Muscle layer of duodenum (tissue), 2 donors: ENCODE measurements around the gene ZNF462.

Experiments used
- H3K27ac ChIP-seq: one replicate; pipeline ENCODE4 v1.7.0; 2013; ENCODE audit warnings: mild to moderate bottlenecking, low read length
- H3K27me3 ChIP-seq: one replicate; pipeline ENCODE4 v1.7.0; 2013; ENCODE audit warnings: low read depth, mild to moderate bottlenecking, control low read depth, low read length
- H3K36me3 ChIP-seq, 2 donors: one replicate each; pipeline ENCODE4 v1.7.0; 2013; ENCODE audit warnings: low read length in 2 of 2, control low read depth in 1 of 2, mild to moderate bottlenecking in 1 of 2; ENCODE audit not compliant: insufficient read depth in 2 of 2, control insufficient read depth in 1 of 2
- H3K4me1 ChIP-seq, 2 donors: one replicate each; pipeline ENCODE4 v1.7.0; 2013; ENCODE audit warnings: low read length in 2 of 2, mild to moderate bottlenecking in 2 of 2, control low read depth in 1 of 2, moderate library complexity in 1 of 2; ENCODE audit not compliant: insufficient read depth in 2 of 2, control insufficient read depth in 1 of 2
- H3K4me3 ChIP-seq, 2 donors: one replicate each; pipeline ENCODE4 v1.7.0; 2013; ENCODE audit warnings: low read length in 2 of 2, low read depth in 1 of 2, mild to moderate bottlenecking in 1 of 2
- H3K9me3 ChIP-seq, 2 donors: one replicate each; pipeline ENCODE4 v1.7.0; 2013; ENCODE audit warnings: low read length in 2 of 2, control low read depth in 1 of 2, mild to moderate bottlenecking in 1 of 2; ENCODE audit not compliant: control insufficient read depth in 1 of 2
- donor health status: healthy.

Gene ZNF462

DNA sequence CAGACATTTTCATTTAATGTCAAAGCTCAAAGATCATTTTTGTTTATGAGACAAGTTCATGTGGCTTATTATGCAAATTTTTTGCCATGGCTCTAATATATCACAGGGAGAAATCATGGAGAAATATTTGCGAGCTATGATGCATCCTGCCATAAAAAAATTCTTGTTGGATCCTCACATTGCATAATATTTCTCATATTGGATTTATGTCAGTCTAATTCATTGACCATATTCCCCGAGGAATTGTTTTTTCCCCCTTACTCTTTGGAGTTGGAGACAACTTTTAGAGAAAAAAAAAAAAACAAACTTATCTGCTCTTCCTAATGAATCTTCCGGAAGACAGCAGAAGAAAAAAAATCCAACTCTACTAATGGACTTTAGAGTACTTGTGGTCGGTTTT, 4.3 kb downstream of the ZNF462 start:
- Histone ChIP-seq H3K4me1 (peaks cover 19 to 52% of the 10 kb centered on the region in 2 donors), H3K9me3 (no peaks in the 10 kb centered on the region), H3K4me3 (no peak overlapping the region), H3K27me3 (no peaks in the 10 kb centered on the region), H3K36me3 (no peaks in the 10 kb centered on the region), H3K27ac (no peak overlapping the region)

DNA sequence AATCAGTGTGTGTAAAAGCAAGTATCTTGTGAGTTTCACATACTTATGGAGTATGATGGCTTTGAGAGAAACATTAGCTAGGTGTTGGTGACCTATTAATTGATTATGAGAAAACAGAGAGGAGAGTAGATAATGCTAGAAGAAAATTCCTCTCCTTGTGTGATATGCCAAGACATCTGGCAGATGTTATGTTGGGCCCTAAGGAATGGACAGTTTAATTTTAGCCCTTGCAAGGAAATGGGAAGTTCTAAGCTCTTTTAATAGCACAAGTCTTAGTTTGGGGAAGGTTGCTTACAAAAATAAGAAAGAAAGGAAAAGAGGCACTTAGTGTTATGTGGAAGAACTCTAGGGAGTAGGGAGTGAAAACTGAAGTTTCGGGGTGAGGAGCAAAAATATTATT, 5.1 kb downstream of the ZNF462 start:
- Histone ChIP-seq H3K4me3 (no peak overlapping the region), H3K36me3 (no peaks in the 10 kb centered on the region), H3K27me3 (no peaks in the 10 kb centered on the region), H3K9me3 (no peaks in the 10 kb centered on the region), H3K4me1 (peaks cover 19 to 52% of the 10 kb centered on the region in 2 donors), H3K27ac (peak overlapping the region; percentile 21)

DNA sequence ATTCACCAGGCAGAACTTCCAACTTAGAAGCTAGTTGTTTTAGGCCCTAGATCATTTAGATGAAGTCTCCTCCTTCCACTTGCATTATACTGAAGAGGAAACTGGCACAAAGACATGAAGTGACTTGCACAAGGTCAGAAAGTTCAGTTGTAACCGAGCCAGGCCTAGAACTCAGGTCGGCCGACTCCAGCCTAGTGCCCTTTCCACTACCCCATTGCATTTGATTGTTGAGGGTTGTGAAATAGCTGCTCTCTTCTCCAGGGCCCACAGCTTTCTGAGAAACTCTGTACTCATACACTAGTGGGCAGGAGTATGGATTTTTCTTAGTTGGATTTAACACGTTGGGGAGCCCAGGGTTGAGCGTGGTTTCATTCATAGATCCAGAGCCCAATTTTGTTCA, 5.6 kb downstream of the ZNF462 start:
- Histone ChIP-seq H3K9me3 (no peaks in the 10 kb centered on the region), H3K4me1 (peaks cover 19 to 52% of the 10 kb centered on the region in 2 donors), H3K27ac (no peak overlapping the region), H3K4me3 (no peak overlapping the region), H3K27me3 (no peaks in the 10 kb centered on the region), H3K36me3 (no peaks in the 10 kb centered on the region)

DNA sequence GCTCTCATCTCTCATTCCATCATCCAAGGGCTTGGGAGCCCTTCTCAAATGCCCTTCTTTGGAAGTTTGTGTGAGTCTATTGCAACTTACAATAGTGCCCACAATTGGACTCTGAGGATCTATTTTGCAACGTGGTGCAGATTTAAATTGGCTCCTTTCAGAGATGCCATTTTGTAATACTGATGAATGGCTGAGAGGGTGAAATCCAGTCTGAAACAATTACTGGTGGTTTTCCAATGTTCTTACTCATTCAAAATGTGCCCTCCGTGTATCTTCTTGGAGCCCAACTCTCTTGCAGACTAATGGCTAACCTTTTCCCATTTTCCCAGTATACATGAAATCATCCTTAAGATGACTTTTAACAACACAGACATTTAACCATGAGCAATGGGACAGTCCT, 6.1 kb downstream of the ZNF462 start:
- H3K4me3 ChIP-seq = no peak overlapping the region
- H3K4me1 ChIP-seq = peaks cover 19 to 52% of the 10 kb centered on the region in 2 donors
- no peaks in the 10 kb centered on the region for H3K27me3 ChIP-seq
- H3K36me3 ChIP-seq = no peaks in the 10 kb centered on the region
- no peak overlapping the region for H3K27ac ChIP-seq
- H3K9me3 ChIP-seq = no peaks in the 10 kb centered on the region

DNA sequence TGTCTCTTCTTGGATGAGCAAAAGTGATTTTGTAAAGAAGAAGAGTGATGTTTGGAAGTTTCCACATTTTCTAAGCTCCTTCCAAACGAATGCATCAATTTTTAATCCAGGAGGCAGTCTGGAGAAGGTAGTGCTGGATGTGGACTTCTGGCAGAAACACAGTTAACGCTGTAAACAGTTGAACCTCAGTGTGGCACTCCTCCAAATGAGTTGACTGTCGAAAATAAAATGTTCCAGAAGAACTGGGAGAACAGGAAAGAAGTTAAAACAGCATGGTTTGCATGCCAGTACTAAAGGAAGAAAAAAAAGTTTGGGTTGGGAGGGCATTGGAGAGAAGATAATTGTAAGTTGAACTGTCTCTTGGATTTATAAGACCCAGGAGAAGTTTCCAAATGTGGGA, 6.5 kb downstream of the ZNF462 start:
- peaks cover 19 to 52% of the 10 kb centered on the region in 2 donors for H3K4me1 ChIP-seq
- no peak overlapping the region for H3K4me3 ChIP-seq
- peak overlapping the region; percentile 3 for H3K27ac ChIP-seq
- no peaks in the 10 kb centered on the region for H3K36me3 ChIP-seq
- H3K9me3 ChIP-seq = no peaks in the 10 kb centered on the region
- no peaks in the 10 kb centered on the region for H3K27me3 ChIP-seq

DNA sequence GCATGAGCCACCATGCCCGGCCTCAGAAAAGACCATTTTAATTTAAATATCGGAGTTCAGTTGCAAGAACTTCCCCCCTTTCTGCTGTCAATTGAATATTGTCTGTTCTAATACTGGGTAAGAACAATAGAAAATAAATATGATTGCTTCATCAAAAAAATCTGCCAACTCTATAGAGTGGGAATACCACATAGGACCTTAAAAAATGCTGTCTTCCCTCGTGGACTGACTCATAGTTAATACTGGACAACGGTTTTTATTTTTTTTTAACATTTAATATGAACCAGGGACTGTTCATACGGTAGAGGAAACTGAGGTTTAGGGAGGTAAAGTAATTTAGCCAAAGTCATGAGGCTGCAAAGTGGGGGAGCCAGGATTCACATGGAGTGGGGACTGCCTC, 9.7 kb downstream of the ZNF462 start:
- no peaks in the 10 kb centered on the region for H3K27me3 ChIP-seq
- peaks cover 17 to 53% of the 10 kb centered on the region in 2 donors for H3K4me1 ChIP-seq
- H3K27ac ChIP-seq = no peak overlapping the region
- no peak overlapping the region for H3K4me3 ChIP-seq
- H3K9me3 ChIP-seq = no peaks in the 10 kb centered on the region
- no peaks in the 10 kb centered on the region for H3K36me3 ChIP-seq

DNA sequence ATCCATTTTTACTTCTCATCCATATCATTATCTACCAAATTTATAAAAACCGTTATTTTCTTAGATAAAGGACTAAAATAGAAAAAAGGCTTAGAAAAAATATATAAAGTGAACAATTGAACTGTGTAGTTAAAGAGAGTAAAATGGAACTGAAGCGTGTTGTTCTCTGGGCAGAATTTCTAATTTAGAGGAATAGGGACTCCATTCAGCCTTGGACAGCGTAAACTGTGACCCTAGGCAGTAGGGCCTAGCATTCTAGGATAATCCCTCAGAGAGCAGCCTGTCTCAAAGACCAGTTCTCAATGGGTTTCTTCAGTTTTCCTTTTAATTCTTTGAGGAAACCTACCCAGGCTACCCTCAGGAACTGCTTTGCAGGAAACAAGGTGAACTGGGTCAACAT, 11.1 kb downstream of the ZNF462 start:
- H3K9me3 ChIP-seq = no peaks in the 10 kb centered on the region
- no peaks in the 10 kb centered on the region for H3K27me3 ChIP-seq
- H3K4me1 ChIP-seq = peaks cover 20 to 49% of the 10 kb centered on the region in 2 donors
- H3K36me3 ChIP-seq = no peaks in the 10 kb centered on the region
- H3K27ac ChIP-seq = no peak overlapping the region
- H3K4me3 ChIP-seq = no peak overlapping the region

DNA sequence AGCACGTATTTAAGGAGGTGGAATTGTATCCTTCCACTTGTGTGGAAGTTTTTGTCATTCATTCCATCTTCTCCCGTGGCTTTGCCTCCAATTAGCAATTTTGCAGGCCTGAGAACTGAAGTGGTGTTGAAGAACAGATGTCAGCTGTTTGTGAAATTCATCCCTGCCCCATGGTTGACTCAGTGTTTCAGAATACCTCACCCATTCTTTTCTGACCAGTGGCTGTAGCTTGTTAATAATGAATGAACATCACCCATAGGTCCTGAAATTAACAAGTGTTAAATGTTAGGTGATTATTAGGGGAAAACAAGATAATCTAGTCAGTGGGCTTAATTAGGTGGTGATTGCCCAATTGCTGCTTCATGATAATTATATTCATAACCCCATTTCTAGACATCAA, 11.7 kb downstream of the ZNF462 start:
- no peaks in the 10 kb centered on the region for H3K27me3 ChIP-seq
- H3K27ac ChIP-seq = no peak overlapping the region
- H3K4me1 ChIP-seq = peaks cover 20 to 50% of the 10 kb centered on the region in 2 donors
- H3K36me3 ChIP-seq = no peaks in the 10 kb centered on the region
- no peaks in the 10 kb centered on the region for H3K9me3 ChIP-seq
- no peak overlapping the region for H3K4me3 ChIP-seq

DNA sequence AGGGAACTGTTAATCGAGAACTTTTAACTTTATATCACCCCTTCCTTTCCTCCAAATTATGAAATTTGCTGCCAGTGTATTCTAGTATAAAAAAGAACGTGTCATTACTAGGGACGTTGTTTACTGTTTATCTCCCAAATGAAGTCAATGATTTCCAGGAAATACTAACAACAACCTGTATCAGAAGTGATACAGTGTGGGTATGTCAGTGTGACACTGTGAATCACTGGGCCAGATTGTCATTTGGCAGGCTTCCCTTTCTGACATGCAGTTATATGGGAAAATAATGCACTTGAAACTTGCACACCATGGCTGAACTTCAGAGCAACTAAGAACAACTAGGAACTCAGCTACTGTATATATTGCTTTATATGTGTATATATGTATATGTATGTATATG, 12.6 kb downstream of the ZNF462 start:
- Histone ChIP-seq H3K27ac (no peak overlapping the region), H3K4me1 (peaks cover 15 to 50% of the 10 kb centered on the region in 2 donors), H3K9me3 (no peaks in the 10 kb centered on the region), H3K4me3 (no peak overlapping the region), H3K27me3 (no peaks in the 10 kb centered on the region), H3K36me3 (no peaks in the 10 kb centered on the region)

DNA sequence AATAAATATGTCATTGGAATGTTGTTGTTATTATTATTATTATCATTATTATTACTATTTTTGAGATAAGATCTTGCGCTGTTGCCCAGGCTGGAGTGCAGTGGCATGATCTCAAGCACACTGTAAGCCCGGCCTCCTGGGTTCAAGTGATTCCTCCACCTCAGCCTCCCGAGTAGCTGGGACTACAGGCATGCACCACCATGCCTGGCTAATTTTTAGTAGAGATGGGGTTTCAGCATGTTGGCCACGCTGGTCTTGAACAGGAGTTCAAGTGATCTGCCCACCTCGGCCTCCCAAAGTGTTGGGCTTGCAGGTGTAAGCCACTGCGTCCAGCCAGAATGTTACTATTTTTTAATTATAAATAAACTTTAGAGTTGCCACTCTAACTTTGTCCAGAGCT, 14.4 kb downstream of the ZNF462 start:
- H3K36me3 ChIP-seq = no peaks in the 10 kb centered on the region
- no peaks in the 10 kb centered on the region for H3K9me3 ChIP-seq
- H3K27ac ChIP-seq = no peak overlapping the region
- no peak overlapping the region for H3K4me3 ChIP-seq
- H3K27me3 ChIP-seq = no peaks in the 10 kb centered on the region
- peaks cover 11 to 43% of the 10 kb centered on the region in 2 donors for H3K4me1 ChIP-seq

DNA sequence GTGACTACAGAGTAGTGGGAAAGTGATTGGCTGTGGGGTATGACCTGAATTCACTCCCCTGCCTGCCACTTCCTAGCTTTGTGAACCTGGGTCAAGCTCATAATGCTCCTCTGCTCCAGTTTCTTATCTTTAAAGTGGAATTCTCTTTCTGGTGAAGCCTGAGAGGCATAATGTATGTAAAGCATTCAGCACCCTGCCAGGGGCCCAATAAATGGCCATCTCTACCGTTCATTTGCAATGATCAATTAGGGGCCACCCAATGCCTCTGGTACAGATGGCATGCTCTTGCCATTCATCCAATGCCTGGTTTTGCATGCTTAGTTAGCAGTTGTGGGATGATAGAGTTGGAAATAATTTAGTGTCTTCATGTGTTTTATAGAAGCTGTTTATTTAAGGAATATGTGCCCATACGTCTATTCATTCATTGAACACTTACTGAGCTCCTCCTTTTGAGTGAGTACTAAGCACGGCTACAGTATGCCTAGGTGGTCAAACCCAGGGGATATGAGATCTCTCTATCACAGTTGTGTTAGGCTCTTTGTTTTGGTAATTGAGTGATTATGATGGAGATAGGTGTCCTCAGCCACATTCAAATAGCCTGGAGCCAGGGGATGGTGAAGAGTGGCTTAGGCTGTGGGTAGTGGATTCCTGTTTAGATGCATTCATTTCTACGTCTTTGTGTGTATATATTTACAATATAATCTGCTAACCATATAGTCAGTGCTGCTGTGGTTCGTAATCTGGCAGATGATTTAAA, 15.3 kb downstream of the ZNF462 start:
- H3K27ac ChIP-seq = peak overlapping the region; percentile 63
- no peaks in the 10 kb centered on the region for H3K9me3 ChIP-seq
- peaks cover 11 to 43% of the 10 kb centered on the region in 2 donors for H3K4me1 ChIP-seq
- no peaks in the 10 kb centered on the region for H3K27me3 ChIP-seq
- no peaks in the 10 kb centered on the region for H3K36me3 ChIP-seq
- no peak overlapping the region for H3K4me3 ChIP-seq

DNA sequence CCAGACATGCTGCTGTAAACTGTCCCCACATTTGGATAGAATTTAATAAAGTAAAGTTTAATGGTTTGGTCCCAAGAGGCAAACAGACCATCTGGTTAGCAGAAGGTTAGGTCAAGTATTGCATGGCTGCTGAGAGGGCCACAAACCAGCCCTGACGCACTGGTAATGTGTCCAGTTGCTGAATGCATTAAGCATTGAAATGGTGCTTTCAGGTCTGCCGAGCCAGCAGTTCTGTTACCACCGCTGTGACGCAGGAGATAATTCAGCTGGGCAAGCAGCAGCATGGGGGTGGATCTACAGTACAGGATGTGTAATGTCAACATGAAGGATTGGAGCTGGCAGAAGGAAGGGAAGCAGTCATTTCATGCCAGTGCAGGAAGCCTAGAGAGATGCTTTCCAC, 16.0 kb downstream of the ZNF462 start:
- no peaks in the 10 kb centered on the region for H3K36me3 ChIP-seq
- peaks cover 15 to 43% of the 10 kb centered on the region in 2 donors for H3K4me1 ChIP-seq
- peak overlapping the region; percentile 63 for H3K27ac ChIP-seq
- no peak overlapping the region for H3K4me3 ChIP-seq
- no peaks in the 10 kb centered on the region for H3K9me3 ChIP-seq
- H3K27me3 ChIP-seq = no peaks in the 10 kb centered on the region
